ENCODE measurements around the gene FN3K. TPM values are rescaled to one million over a fixed set of nuclear protein-coding genes. Genes with fewer than 3 reads are reported as not detected.
"Not testable (repeated sequence)": the region's sequence is repeated elsewhere in the genome, so short reads cannot be mapped to it uniquely, and the experiment has no call there.

Gene FN3K
- total RNA-seq, 1 donor from 2014 or later: 4.0 TPM

- H3K27ac Mint-ChIP-seq: no peak overlapping the region
- no peaks in the 10 kb centered on the region for H3K27me3 Mint-ChIP-seq (ENCODE audit: low read depth)
- H3K9me3 Mint-ChIP-seq: peaks cover 7% of the 10 kb centered on the region
- H3K36me3 Mint-ChIP-seq (ENCODE audit: low read depth): peaks cover 39% of the 10 kb centered on the region
- intact Hi-C loops (cut with micrococcal nuclease): no loop called here
- DNase-seq (ENCODE audit: low spot score): no peak
- no peaks in the 10 kb centered on the region for H3K4me1 Mint-ChIP-seq (ENCODE audit: low read depth)
- no peak overlapping the region for H3K4me3 Mint-ChIP-seq (ENCODE audit: low read depth)
Observed at GRCh38 chr17:82732118-82732743, 3.2 kb upstream of the FN3K start.

GRCh38 chr17:82736511-82737185, 1.2 kb downstream of the FN3K start:
- peaks cover 48% of the 10 kb centered on the region for H3K36me3 Mint-ChIP-seq (ENCODE audit: low read depth)
- H3K27ac Mint-ChIP-seq: no peak overlapping the region
- no peaks in the 10 kb centered on the region for H3K4me1 Mint-ChIP-seq (ENCODE audit: low read depth)
- no peaks in the 10 kb centered on the region for H3K27me3 Mint-ChIP-seq (ENCODE audit: low read depth)
- H3K4me3 Mint-ChIP-seq (ENCODE audit: low read depth): peak overlapping the region; percentile 54
- intact Hi-C loops (cut with micrococcal nuclease): no loop called here
- peaks cover 26% of the 10 kb centered on the region for H3K9me3 Mint-ChIP-seq
- DNase-seq (ENCODE audit: low spot score): no peak

GRCh38 chr17:82737967-82738877, 2.8 kb downstream of the FN3K start:
- no peaks in the 10 kb centered on the region for H3K27me3 Mint-ChIP-seq (ENCODE audit: low read depth)
- H3K27ac Mint-ChIP-seq: no peak overlapping the region
- intact Hi-C loops (cut with micrococcal nuclease): no loop called here
- H3K4me1 Mint-ChIP-seq (ENCODE audit: low read depth): no peaks in the 10 kb centered on the region
- no peak overlapping the region for H3K4me3 Mint-ChIP-seq (ENCODE audit: low read depth)
- peaks cover 43% of the 10 kb centered on the region for H3K36me3 Mint-ChIP-seq (ENCODE audit: low read depth)
- DNase-seq (ENCODE audit: low spot score): no peak
- H3K9me3 Mint-ChIP-seq: peaks cover 25% of the 10 kb centered on the region

GRCh38 chr17:82740906-82741759, 5.7 kb downstream of the FN3K start:
- H3K27me3 Mint-ChIP-seq (ENCODE audit: low read depth): no peaks in the 10 kb centered on the region
- peaks cover 23% of the 10 kb centered on the region for H3K9me3 Mint-ChIP-seq
- no peak for DNase-seq (ENCODE audit: low spot score)
- H3K4me1 Mint-ChIP-seq (ENCODE audit: low read depth): no peaks in the 10 kb centered on the region
- peaks cover 31% of the 10 kb centered on the region for H3K36me3 Mint-ChIP-seq (ENCODE audit: low read depth)
- H3K4me3 Mint-ChIP-seq (ENCODE audit: low read depth): no peak overlapping the region
- intact Hi-C loops (cut with micrococcal nuclease): no loop called here
- no peak overlapping the region for H3K27ac Mint-ChIP-seq

GRCh38 chr17:82743344-82744219, 8.2 kb downstream of the FN3K start:
- no peak for DNase-seq (ENCODE audit: low spot score)
- Mint-ChIP-seq H3K4me1 (ENCODE audit: low read depth) (no peaks in the 10 kb centered on the region), H3K36me3 (ENCODE audit: low read depth) (peaks cover 29% of the 10 kb centered on the region), H3K9me3 (peaks cover 25% of the 10 kb centered on the region), H3K4me3 (ENCODE audit: low read depth) (no peak overlapping the region), H3K27me3 (ENCODE audit: low read depth) (no peaks in the 10 kb centered on the region), H3K27ac (no peak overlapping the region)
- intact Hi-C loops (cut with micrococcal nuclease): no loop called here

- intact Hi-C loops (cut with micrococcal nuclease); H3K27ac Mint-ChIP-seq; H3K4me3 Mint-ChIP-seq (ENCODE audit: low read depth); H3K27me3 Mint-ChIP-seq (ENCODE audit: low read depth); DNase-seq (ENCODE audit: low spot score); H3K4me1 Mint-ChIP-seq (ENCODE audit: low read depth): not testable (repeated sequence)
- Mint-ChIP-seq H3K36me3 (ENCODE audit: low read depth) (peaks cover 27% of the 10 kb centered on the region), H3K9me3 (peaks cover 24% of the 10 kb centered on the region)
Observed at GRCh38 chr17:82744736-82745135, 9.3 kb downstream of the FN3K start.

GRCh38 chr17:82745524-82745923, 10.1 kb downstream of the FN3K start:
- no peaks in the 10 kb centered on the region for H3K4me1 Mint-ChIP-seq (ENCODE audit: low read depth)
- no peaks in the 10 kb centered on the region for H3K27me3 Mint-ChIP-seq (ENCODE audit: low read depth)
- H3K36me3 Mint-ChIP-seq (ENCODE audit: low read depth): peaks cover 19% of the 10 kb centered on the region
- intact Hi-C loops (cut with micrococcal nuclease): no loop called here
- no peak overlapping the region for H3K4me3 Mint-ChIP-seq (ENCODE audit: low read depth)
- no peak for DNase-seq (ENCODE audit: low spot score)
- H3K9me3 Mint-ChIP-seq: peaks cover 16% of the 10 kb centered on the region
- no peak overlapping the region for H3K27ac Mint-ChIP-seq

- Mint-ChIP-seq H3K9me3 (peaks cover 3% of the 10 kb centered on the region), H3K4me3 (ENCODE audit: low read depth) (no peak overlapping the region), H3K27ac (no peak overlapping the region), H3K4me1 (ENCODE audit: low read depth) (peaks cover 5% of the 10 kb centered on the region), H3K36me3 (ENCODE audit: low read depth) (no peaks in the 10 kb centered on the region), H3K27me3 (ENCODE audit: low read depth) (no peaks in the 10 kb centered on the region)
- intact Hi-C loops (cut with micrococcal nuclease): no loop called here
- DNase-seq (ENCODE audit: low spot score): no peak
Observed at GRCh38 chr17:82748756-82749155, 13.3 kb downstream of the FN3K start.

GRCh38 chr17:82750241-82750908, 15.0 kb downstream of the FN3K start:
- no peaks in the 10 kb centered on the region for H3K27me3 Mint-ChIP-seq (ENCODE audit: low read depth)
- no peak overlapping the region for H3K27ac Mint-ChIP-seq
- H3K36me3 Mint-ChIP-seq (ENCODE audit: low read depth): no peaks in the 10 kb centered on the region
- H3K4me1 Mint-ChIP-seq (ENCODE audit: low read depth): peaks cover 15% of the 10 kb centered on the region
- intact Hi-C loops (cut with micrococcal nuclease): no loop called here
- H3K4me3 Mint-ChIP-seq (ENCODE audit: low read depth): peak overlapping the region; percentile 62
- no peak for DNase-seq (ENCODE audit: low spot score)
- peaks cover 3% of the 10 kb centered on the region for H3K9me3 Mint-ChIP-seq

- Mint-ChIP-seq H3K4me3 (ENCODE audit: low read depth) (no peak overlapping the region), H3K9me3 (peaks cover 1% of the 10 kb centered on the region), H3K36me3 (ENCODE audit: low read depth) (peaks cover 4% of the 10 kb centered on the region), H3K27me3 (ENCODE audit: low read depth) (no peaks in the 10 kb centered on the region), H3K4me1 (ENCODE audit: low read depth) (peaks cover 20% of the 10 kb centered on the region), H3K27ac (no peak overlapping the region)
- intact Hi-C loops (cut with micrococcal nuclease): no loop called here
- no peak for DNase-seq (ENCODE audit: low spot score)
Observed at GRCh38 chr17:82751171-82751570, 15.8 kb downstream of the FN3K start.
